Measurements from ENCODE around the gene NEK1. TPM values are rescaled to one million over a fixed set of nuclear protein-coding genes. Genes with fewer than 3 reads are reported as not detected.
"Not testable (repeated sequence)": the region's sequence is repeated elsewhere in the genome, so short reads cannot be mapped to it uniquely, and the experiment has no call there.

NEK1 gene
- polyA plus RNA-seq, 1 donor from 2014 or later, result 8.2 TPM

- no peaks in the 10 kb centered on the region for H3K4me1 Mint-ChIP-seq
- no peak overlapping the region for H3K4me3 Mint-ChIP-seq
- peaks cover 7% of the 10 kb centered on the region for H3K36me3 Mint-ChIP-seq
- peaks cover 4 to 14% (median 8%) of the 10 kb centered on the region in 3 donors for H3K9me3 Mint-ChIP-seq
- H3K27ac Mint-ChIP-seq, result no peak overlapping the region
- H3K27me3 Mint-ChIP-seq, result no peaks in the 10 kb centered on the region
Observed at GRCh38 chr4:169540774-169541173, 71.6 kb downstream of the NEK1 start.

GRCh38 chr4:169530048-169530447, 82.3 kb downstream of the NEK1 start:
- peaks cover 23% of the 10 kb centered on the region for H3K36me3 Mint-ChIP-seq
- no peaks in the 10 kb centered on the region for H3K4me1 Mint-ChIP-seq
- no peaks in the 10 kb centered on the region for H3K27me3 Mint-ChIP-seq
- peaks cover 0 to 1% (median 0%) of the 10 kb centered on the region in 3 donors for H3K9me3 Mint-ChIP-seq
- no peak overlapping the region for H3K4me3 Mint-ChIP-seq
- no peak overlapping the region for H3K27ac Mint-ChIP-seq

GRCh38 chr4:169523796-169524195, 88.6 kb downstream of the NEK1 start:
- Mint-ChIP-seq H3K36me3 (peaks cover 22% of the 10 kb centered on the region), H3K4me3 (no peak overlapping the region), H3K27me3 (no peaks in the 10 kb centered on the region), H3K4me1 (no peaks in the 10 kb centered on the region), H3K27ac (no peak overlapping the region), H3K9me3 (peaks cover 0 to 2% (median 0%) of the 10 kb centered on the region in 3 donors)

- H3K27ac Mint-ChIP-seq, result no peak overlapping the region
- H3K4me1 Mint-ChIP-seq, result peaks cover 0 to 1% (median 0%) of the 10 kb centered on the region in 3 donors
- no peak overlapping the region for H3K4me3 Mint-ChIP-seq
- H3K9me3 Mint-ChIP-seq, result peaks cover 0 to 1% (median 0%) of the 10 kb centered on the region in 3 donors
- no peaks in the 10 kb centered on the region for H3K27me3 Mint-ChIP-seq
- peaks cover 8% of the 10 kb centered on the region for H3K36me3 Mint-ChIP-seq
Observed at GRCh38 chr4:169510617-169511016, 101.8 kb downstream of the NEK1 start.

GRCh38 chr4:169506903-169507302, 105.5 kb downstream of the NEK1 start:
- Mint-ChIP-seq H3K36me3 (peaks cover 37% of the 10 kb centered on the region), H3K4me3 (no peak overlapping the region), H3K4me1 (peaks cover 0 to 1% (median 0%) of the 10 kb centered on the region in 3 donors), H3K9me3 (peaks cover 0 to 5% (median 4%) of the 10 kb centered on the region in 3 donors), H3K27me3 (no peaks in the 10 kb centered on the region), H3K27ac (no peak overlapping the region)

- not testable (repeated sequence) for H3K27me3 Mint-ChIP-seq, H3K9me3 Mint-ChIP-seq, H3K27ac Mint-ChIP-seq, H3K4me3 Mint-ChIP-seq, H3K4me1 Mint-ChIP-seq
- H3K36me3 Mint-ChIP-seq, result peaks cover 33% of the 10 kb centered on the region
Observed at GRCh38 chr4:169499907-169500306, 112.5 kb downstream of the NEK1 start.

- not testable (repeated sequence) for H3K36me3 Mint-ChIP-seq, H3K9me3 Mint-ChIP-seq, H3K4me1 Mint-ChIP-seq, H3K27me3 Mint-ChIP-seq, H3K4me3 Mint-ChIP-seq, H3K27ac Mint-ChIP-seq
Observed at GRCh38 chr4:169494234-169494633, 118.1 kb downstream of the NEK1 start.

GRCh38 chr4:169493164-169493524, 119.2 kb downstream of the NEK1 start:
- peaks cover 3% of the 10 kb centered on the region for H3K36me3 Mint-ChIP-seq
- peaks cover 0 to 4% (median 0%) of the 10 kb centered on the region in 3 donors for H3K4me1 Mint-ChIP-seq
- H3K27ac Mint-ChIP-seq, result no peak overlapping the region
- H3K27me3 Mint-ChIP-seq, result no peaks in the 10 kb centered on the region
- H3K9me3 Mint-ChIP-seq, result peaks cover 2 to 10% (median 6%) of the 10 kb centered on the region in 3 donors
- H3K4me3 Mint-ChIP-seq, result no peak overlapping the region

GRCh38 chr4:169492436-169493163, 119.8 kb downstream of the NEK1 start:
- Mint-ChIP-seq H3K4me3 (no peak overlapping the region), H3K36me3 (peaks cover 3% of the 10 kb centered on the region), H3K4me1 (peaks cover 0 to 4% (median 0%) of the 10 kb centered on the region in 3 donors), H3K27me3 (no peaks in the 10 kb centered on the region), H3K9me3 (peaks cover 2 to 10% (median 6%) of the 10 kb centered on the region in 3 donors), H3K27ac (no peak overlapping the region)

GRCh38 chr4:169491211-169491610, 121.2 kb downstream of the NEK1 start:
- Mint-ChIP-seq H3K4me3 (no peak overlapping the region), H3K36me3 (peaks cover 3% of the 10 kb centered on the region), H3K9me3 (peaks cover 2 to 10% (median 6%) of the 10 kb centered on the region in 3 donors), H3K27ac (no peak overlapping the region), H3K4me1 (peaks cover 0 to 5% (median 0%) of the 10 kb centered on the region in 3 donors), H3K27me3 (no peaks in the 10 kb centered on the region)

GRCh38 chr4:169489306-169489705, 123.1 kb downstream of the NEK1 start:
- no peaks in the 10 kb centered on the region for H3K27me3 Mint-ChIP-seq
- no peak overlapping the region for H3K27ac Mint-ChIP-seq
- no peak overlapping the region for H3K4me3 Mint-ChIP-seq
- H3K9me3 Mint-ChIP-seq, result peaks cover 2 to 10% (median 6%) of the 10 kb centered on the region in 3 donors
- peaks cover 7% of the 10 kb centered on the region for H3K36me3 Mint-ChIP-seq
- H3K4me1 Mint-ChIP-seq, result peaks cover 0 to 7% (median 0%) of the 10 kb centered on the region in 3 donors

- H3K4me3 Mint-ChIP-seq, result no peak overlapping the region
- H3K27me3 Mint-ChIP-seq, result no peaks in the 10 kb centered on the region
- H3K4me1 Mint-ChIP-seq, result peaks cover 0 to 3% (median 0%) of the 10 kb centered on the region in 3 donors
Observed at GRCh38 chr4:169485791-169486742, 126.3 kb downstream of the NEK1 start.

GRCh38 chr4:169485086-169485485, 127.3 kb downstream of the NEK1 start:
- Mint-ChIP-seq H3K4me3 (no peak overlapping the region), H3K27ac (no peak overlapping the region), H3K9me3 (no peaks in the 10 kb centered on the region), H3K27me3 (no peaks in the 10 kb centered on the region), H3K4me1 (peaks cover 0 to 3% (median 0%) of the 10 kb centered on the region in 3 donors), H3K36me3 (peaks cover 3% of the 10 kb centered on the region)

More at GRCh38 chr4:169485791-169486742, 126.3 kb downstream of the NEK1 start:
- Mint-ChIP-seq H3K9me3 (peaks cover 0 to under 1% (median 0%) of the 10 kb centered on the region in 3 donors), H3K36me3 (peaks cover 7% of the 10 kb centered on the region), H3K27ac (no peak overlapping the region)

GRCh38 chr4:169484485-169484884, 127.9 kb downstream of the NEK1 start:
- no peaks in the 10 kb centered on the region for H3K9me3 Mint-ChIP-seq

GRCh38 chr4:169464080-169464479, 148.3 kb downstream of the NEK1 start:
- Mint-ChIP-seq H3K27ac (no peak overlapping the region), H3K36me3 (peaks cover 6% of the 10 kb centered on the region), H3K4me1 (peaks cover 0 to 2% (median 0%) of the 10 kb centered on the region in 3 donors), H3K27me3 (no peaks in the 10 kb centered on the region), H3K9me3 (peaks cover 1 to 7% (median 2%) of the 10 kb centered on the region in 3 donors), H3K4me3 (no peak overlapping the region)

More at GRCh38 chr4:169484485-169484884, 127.9 kb downstream of the NEK1 start:
- no peak overlapping the region for H3K27ac Mint-ChIP-seq
- H3K36me3 Mint-ChIP-seq, result peaks cover 3% of the 10 kb centered on the region
- H3K27me3 Mint-ChIP-seq, result no peaks in the 10 kb centered on the region
- peaks cover 0 to 3% (median 0%) of the 10 kb centered on the region in 3 donors for H3K4me1 Mint-ChIP-seq
- H3K4me3 Mint-ChIP-seq, result no peak overlapping the region
